GM12891 (cell line): ENCODE data around the gene CCDC152.

Source experiments
- PAX5 ChIP-seq: IDR thresholded peaks from 2 replicates; pipeline ENCODE4 v1.6.1; 2011; ENCODE audit warnings: low read length, moderate library complexity, mild to moderate bottlenecking; ENCODE audit not compliant: insufficient read depth, severe bottlenecking
- POLR2A ChIP-seq: IDR thresholded peaks from 2 replicates; pipeline ENCODE4 v1.6.1; 2011; ENCODE audit warnings: low read depth, low read length, control low read depth
- POLR2AphosphoS5 ChIP-seq: IDR thresholded peaks from 2 replicates; pipeline ENCODE4 v1.6.1; 2011; ENCODE audit warnings: low read depth, low read length, control low read depth
- POU2F2 ChIP-seq: IDR thresholded peaks from 2 replicates; pipeline ENCODE4 v1.6.1; 2011; ENCODE audit warnings: low read depth, mild to moderate bottlenecking, control low read depth, low read length, moderate library complexity
- SPI1 ChIP-seq: IDR thresholded peaks from 2 replicates; pipeline ENCODE4 v1.6.1; 2011; ENCODE audit warnings: low read depth, low read length, control low read depth
- TAF1 ChIP-seq: IDR thresholded peaks from 2 replicates; pipeline ENCODE4 v1.6.1; 2011; ENCODE audit warnings: low read depth, low read length, control low read depth

DNA sequence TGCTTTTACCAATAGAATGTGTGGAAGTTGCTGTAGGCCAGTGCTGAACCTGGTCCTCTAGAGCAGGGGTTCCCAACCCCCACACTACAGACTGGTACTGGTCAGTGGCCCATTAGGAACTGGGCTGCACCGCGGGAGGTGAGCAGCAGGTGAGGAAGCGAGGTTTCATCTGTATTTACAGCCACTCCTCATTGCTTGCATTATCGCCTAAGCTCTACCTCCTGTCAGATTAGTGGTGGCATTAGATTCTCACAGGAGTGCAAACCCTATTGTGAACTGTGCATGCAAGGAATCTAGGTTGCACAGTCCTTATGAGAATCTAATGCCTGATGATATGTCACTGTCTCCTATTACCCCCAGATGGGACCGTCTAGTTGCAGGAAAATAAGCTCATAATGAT is 6.1 kb upstream of the CCDC152 start:
- TF ChIP-seq TAF1 (no peak), POLR2AphosphoS5 (no peak), POLR2A (no peak), SPI1 (no peak), POU2F2 (no peak), PAX5 (no peak)
